B cell (primary cell): ENCODE measurements around the gene CCDC152. TPM values are rescaled to one million over a fixed set of nuclear protein-coding genes. Genes with fewer than 3 reads are reported as not detected.

Source experiments
- ATAC-seq: fragments of 200-7000 bp; cut with Tn5 transposase; one replicate; pipeline ENCODE4 v1.10.0; 2021; ENCODE audit warnings: low read depth, mild to moderate bottlenecking, moderate number of reproducible peaks, moderate library complexity
- CTCF ChIA-PET: fragments of 350-600 bp; sonication (Branson Sonifier 250); formaldehyde crosslinking; loops from one replicate; lab custom pipeline; 2021; ENCODE audit warnings: antibody characterized with exemption, inconsistent platforms; lab: Charles Lee
- POLR2A ChIA-PET: fragments of 350-600 bp; sonication (Branson Sonifier 250); formaldehyde crosslinking; loops from one replicate; lab custom pipeline; 2021; ENCODE audit warnings: antibody characterized with exemption; lab: Charles Lee
- DNase-seq: peaks from one replicate; pipeline ENCODE4 v3.0.0; 2013
- H2AFZ ChIP-seq: 2 replicates; pipeline ENCODE4 v1.6.1; 2012; ENCODE audit warnings: mild to moderate bottlenecking, low read depth, low read length; ENCODE audit not compliant: insufficient read depth, poor library complexity, severe bottlenecking
- H3K27ac ChIP-seq, 2 donors: 1 replicate in 1 of 2; 2 replicates in 1 of 2; pipeline ENCODE4 v1.5.1; 2012 to 2013; ENCODE audit warnings: low read length in 2 of 2, mild to moderate bottlenecking in 2 of 2, moderate library complexity in 1 of 2
- H3K27me3 ChIP-seq, 4 experiments: fragments of 200-600 bp in 1 of 4; sonication (generic) in 1 of 4; replicated peaks in 1 of 4; 1 replicate in 2 of 4; 2 replicates in 2 of 4; pipeline versions ENCODE4 v1.6.1 to v1.7.0; 2013 to 2016; ENCODE audit warnings: low read length in 3 of 4, mild to moderate bottlenecking in 2 of 4, mixed read lengths in 1 of 4, moderate library complexity in 1 of 4; ENCODE audit not compliant: insufficient read depth in 4 of 4, control insufficient read depth in 3 of 4; ENCODE audit errors: control extremely low read depth in 1 of 4
- H3K36me3 ChIP-seq, 2 experiments: replicated peaks in 1 of 2; 1 replicate in 1 of 2; 2 replicates in 1 of 2; pipeline versions ENCODE4 v1.6.1 to v1.7.1; 2013; ENCODE audit warnings: low read length in 1 of 2; ENCODE audit not compliant: insufficient read depth in 2 of 2, control insufficient read depth in 1 of 2; ENCODE audit errors: control extremely low read depth in 1 of 2, extremely low read depth in 1 of 2
- H3K4me1 ChIP-seq, 2 donors: fragments of 200-600 bp in 1 of 2; sonication (generic) in 1 of 2; 1 replicate in 1 of 2; 2 replicates in 1 of 2; pipeline versions ENCODE4 v1.5.1 to v1.6.1; 2013 to 2017; ENCODE audit warnings: low read length in 2 of 2; ENCODE audit not compliant: control insufficient read depth in 2 of 2, insufficient read depth in 2 of 2
- H3K4me2 ChIP-seq: replicated peaks from 2 replicates; pipeline ENCODE3; 2012; ENCODE audit warnings: mild to moderate bottlenecking, low read depth, low read length; ENCODE audit not compliant: poor library complexity, severe bottlenecking
- H3K4me3 ChIP-seq, 5 experiments: fragments of 200-600 bp in 1 of 5; sonication (generic) in 1 of 5; 1 replicate in 3 of 5; 2 replicates in 2 of 5; pipeline versions ENCODE4 v1.5.1 to v1.7.0; 2011 to 2016; ENCODE audit warnings: low read length in 4 of 5, mild to moderate bottlenecking in 4 of 5, low read depth in 2 of 5, control low read depth in 1 of 5, moderate library complexity in 1 of 5; ENCODE audit not compliant: insufficient read depth in 1 of 5; ENCODE audit errors: control extremely low read depth in 1 of 5, extremely low read depth in 1 of 5
- H3K79me2 ChIP-seq: fragments of 200-600 bp; sonication (generic); one replicate; pipeline ENCODE4 v1.6.0; 2016; ENCODE audit warnings: low read length; ENCODE audit not compliant: control insufficient read depth, insufficient read depth
- H3K9ac ChIP-seq: fragments of 200-600 bp; sonication (generic); 2 replicates; pipeline ENCODE4 v1.6.1; 2017; ENCODE audit warnings: mild to moderate bottlenecking, low read length, moderate library complexity
- H3K9me3 ChIP-seq, 3 donors: one replicate each; pipeline versions ENCODE4 v1.6.1 to v1.7.1; 2013; ENCODE audit warnings: low read length in 2 of 3; ENCODE audit not compliant: control insufficient read depth in 2 of 3, insufficient read depth in 1 of 3; ENCODE audit errors: control extremely low read depth in 1 of 3
- H4K20me1 ChIP-seq: 2 replicates; pipeline ENCODE4 v1.6.0; 2012; ENCODE audit warnings: mild to moderate bottlenecking, low read length; ENCODE audit not compliant: insufficient read depth, control insufficient read depth, poor library complexity, severe bottlenecking
- H3K27ac Mint-ChIP-seq: one replicate; pipeline ENCODE4 v1.8.0; 2021; ENCODE audit warnings: mixed read lengths
- H3K27me3 Mint-ChIP-seq: one replicate; pipeline ENCODE4 v1.8.0; 2021; ENCODE audit warnings: mixed read lengths
- H3K4me1 Mint-ChIP-seq: one replicate; pipeline ENCODE4 v1.8.0; 2021; ENCODE audit warnings: mixed read lengths
- H3K4me3 Mint-ChIP-seq: one replicate; pipeline ENCODE4 v1.8.0; 2021; ENCODE audit warnings: mixed read lengths
- H3K9me3 Mint-ChIP-seq: one replicate; pipeline ENCODE4 v1.8.0; 2022; ENCODE audit warnings: mixed read lengths; ENCODE audit not compliant: insufficient read depth
- CTCF ChIP-seq: fragments of 200-600 bp; IDR thresholded peaks from one replicate; pipeline ENCODE4 v1.8.0; 2022; ENCODE audit warnings: antibody characterized with exemption, mild to moderate bottlenecking
- EZH2 ChIP-seq: IDR thresholded peaks from 2 replicates; pipeline ENCODE4 v1.6.1; 2012; ENCODE audit warnings: borderline replicate concordance, low read depth, mild to moderate bottlenecking, moderate library complexity, low read length; ENCODE audit not compliant: insufficient read depth, poor library complexity, severe bottlenecking
- WGBS: methylation state at CpG from one replicate; pipeline ENCODE4 v1.1.5; 2013; ENCODE audit warnings: missing lambda C conversion rate; ENCODE audit not compliant: insufficient coverage; 5-methylcytosine and 5-hydroxymethylcytosine counted together
- intact Hi-C: fragments of 100-400 bp; cut with micrococcal nuclease; formaldehyde crosslinking; loops from one replicate; pipeline ENCODE4 v1.10.0; 2022
- polyA plus RNA-seq: library from polyadenylated mRNA; depleted of rRNA; stranded (reverse); fragments of >200 nt; gene quantifications from 2 replicates; pipeline ENCODE4 v1.2.3, GENCODE V29; 2012
- total RNA-seq, 2 donors: library from RNA; stranded (reverse); fragments of 120-200 nt in 1 of 2; gene quantifications; 1 replicate in 1 of 2; 2 replicates in 1 of 2; pipeline versions ENCODE4 v1.2.3 to v1.2.4, GENCODE V29; 2013 to 2022

CCDC152 gene
- total and polyA plus RNA-seq, 2 donors (not counting 1 experiment from before 2014, with no cell fraction given), result 1.0 to 4.8 TPM

GRCh38 chr5:42779083-42779482 is 22.5 kb downstream of the CCDC152 start:
- Histone ChIP-seq H3K36me3 (no peaks in the 10 kb centered on the region), H3K9ac (no peak overlapping the region), H3K27ac (no peak overlapping the region), H3K4me2 (no peak overlapping the region), H3K4me3 (no peak overlapping the region), H3K79me2 (no peaks in the 10 kb centered on the region), H3K9me3 (no peaks in the 10 kb centered on the region), H2AFZ (no peak overlapping the region), H3K4me1 (no peaks in the 10 kb centered on the region), H3K27me3 (peaks cover 0 to 2% (median 0%) of the 10 kb centered on the region in 4 experiments), H4K20me1 (no peaks in the 10 kb centered on the region)
- WGBS, result no CpG with 5 or more reads among the region's 1 CpG
- Mint-ChIP-seq H3K27me3 (no peaks in the 10 kb centered on the region), H3K4me1 (no peaks in the 10 kb centered on the region), H3K9me3 (peaks cover 3% of the 10 kb centered on the region), H3K27ac (no peak overlapping the region), H3K4me3 (no peak overlapping the region)
- ATAC-seq, result no peak
- CTCF ChIA-PET, result interaction anchor here (1.7 kb wide), 1 partner anchor 11 kb away, joined by 4 read pairs; no protein-coding TSS in a partner anchor
- POLR2A ChIA-PET, result no interaction called here
- DNase-seq, result no peak
- intact Hi-C loops, result no loop called here
- no peak for TF ChIP-seq EZH2
- no peak for TF ChIP-seq CTCF

- DNase-seq (no peak), ATAC-seq (no peak)
- no peak overlapping the region for H3K27ac ChIP-seq
- no peak overlapping the region for H3K4me3 ChIP-seq
- Mint-ChIP-seq H3K27me3 (no peaks in the 10 kb centered on the region), H3K4me1 (no peaks in the 10 kb centered on the region), H3K4me3 (no peak overlapping the region), H3K27ac (no peak overlapping the region), H3K9me3 (peaks cover 14% of the 10 kb centered on the region)
- H3K79me2 ChIP-seq, result no peaks in the 10 kb centered on the region
- no peaks in the 10 kb centered on the region for H4K20me1 ChIP-seq
- intact Hi-C loops, result no loop called here
- peaks cover 0 to 2% (median 0%) of the 10 kb centered on the region in 4 experiments for H3K27me3 ChIP-seq
- H3K9ac ChIP-seq, result no peak overlapping the region
- TF ChIP-seq CTCF, result no peak
- no peak for TF ChIP-seq EZH2
- H3K9me3 ChIP-seq, result peaks cover 0 to 9% (median 2%) of the 10 kb centered on the region in 3 donors
- no peaks in the 10 kb centered on the region for H3K36me3 ChIP-seq
- WGBS, result 80% methylated on average over 1 of the region's 1 CpG
- no peaks in the 10 kb centered on the region for H3K4me1 ChIP-seq
- no peak overlapping the region for H3K4me2 ChIP-seq
- no peak overlapping the region for H2AFZ ChIP-seq
- ChIA-PET CTCF (interaction anchor here (1.0 kb wide), 1 partner anchor 776 kb away, joined by 3 read pairs; no protein-coding TSS in a partner anchor), POLR2A (no interaction called here)
Measured at GRCh38 chr5:42781584-42781983, 25.0 kb downstream of the CCDC152 start.
